ENCODE results near the gene SLC6A12.
"Not testable (repeated sequence)": the region's sequence is repeated elsewhere in the genome, so short reads cannot be mapped to it uniquely, and the experiment has no call there.

The SLC6A12 gene

DNA sequence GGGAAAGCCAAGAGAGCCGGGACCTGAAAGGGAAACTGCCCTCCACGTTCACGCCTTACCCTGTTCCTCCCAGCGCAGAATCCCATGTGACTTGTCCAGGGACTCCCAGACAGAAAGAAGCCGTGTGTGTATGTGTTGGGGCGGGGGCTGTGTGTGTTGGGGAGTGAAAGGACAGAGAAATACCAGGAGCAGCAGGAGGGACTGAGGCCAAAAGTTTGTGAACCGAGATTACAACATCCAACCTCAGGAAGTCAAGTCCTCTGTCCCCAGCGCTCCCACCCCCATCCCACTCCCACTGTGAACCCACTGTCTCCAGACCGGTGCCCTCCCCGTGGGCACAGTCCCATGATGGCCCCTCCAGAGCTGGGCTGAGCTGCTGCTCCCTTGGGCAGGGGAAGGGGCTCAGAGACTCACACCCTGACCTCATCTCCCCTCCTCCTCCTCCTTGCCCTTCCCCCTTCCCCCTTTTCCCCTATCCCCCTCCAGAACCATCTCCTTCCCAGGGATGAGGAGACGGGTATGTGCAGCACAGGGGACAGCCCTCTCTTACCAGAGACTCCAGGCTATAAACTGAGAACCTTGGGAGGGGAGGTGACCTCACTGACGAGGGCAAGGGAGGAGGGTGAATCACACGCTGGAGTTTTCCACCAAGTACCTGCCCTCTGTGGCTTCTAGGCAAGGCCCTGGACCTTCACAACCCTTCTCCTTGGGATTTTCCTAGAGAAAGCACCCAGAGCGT is at the start of gene SLC6A12:
TSS of gene SLC6A12 (minus strand) at position 155 of the 739 bp plus-strand sequence. CDS start 4,171 bp downstream, outside the sequence.
- DNase-seq (ENCODE audit: low read depth) = no peak

DNA sequence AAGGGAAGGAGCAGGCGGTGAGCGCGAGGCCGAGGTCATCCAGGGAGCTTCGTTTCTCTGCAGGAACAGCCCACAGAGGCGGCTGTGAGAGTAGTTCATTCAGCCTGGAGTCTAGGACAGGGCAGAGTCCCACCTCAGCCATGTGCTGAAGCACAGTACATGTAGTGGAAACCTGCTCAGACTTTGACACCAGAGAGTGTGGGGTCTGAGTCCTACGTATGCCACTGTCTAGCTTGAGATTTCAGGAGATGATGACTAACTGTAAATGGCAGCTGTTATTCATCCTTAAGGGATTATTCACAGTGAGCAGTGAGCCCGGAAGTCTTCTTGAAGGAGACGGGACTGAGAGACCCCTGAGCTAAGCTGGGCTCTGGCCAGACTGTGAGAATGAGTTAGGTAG is 49.6 kb upstream of the SLC6A12 start:
- DNase-seq (ENCODE audit: low read depth) = no peak

DNA sequence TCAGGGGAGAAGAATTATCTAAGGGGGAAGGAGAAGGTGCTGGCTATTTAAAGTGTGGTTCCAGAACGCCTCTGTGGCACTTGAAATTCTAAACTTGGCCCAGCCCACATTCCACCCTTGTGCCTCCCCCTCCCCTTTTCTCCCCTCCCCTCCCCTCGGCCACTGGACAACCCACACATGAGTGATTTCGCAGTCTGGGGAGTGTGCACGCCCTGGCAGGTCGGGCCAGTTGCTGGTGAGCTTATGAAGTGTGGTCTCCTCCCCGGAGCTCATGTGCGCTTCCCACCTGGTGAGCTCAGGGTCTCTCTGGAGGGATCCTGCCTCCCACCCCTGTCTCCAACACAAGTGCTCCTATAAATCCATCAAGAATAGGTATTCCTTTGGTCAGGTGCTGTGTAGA is 48.9 kb upstream of the SLC6A12 start, which contains the start of gene SLC6A13:
TSS of gene SLC6A13 (minus strand) at position 20 of the 400 bp plus-strand sequence. CDS start 2,784 bp downstream, outside the sequence.
- no peak for DNase-seq (ENCODE audit: low read depth)

DNA sequence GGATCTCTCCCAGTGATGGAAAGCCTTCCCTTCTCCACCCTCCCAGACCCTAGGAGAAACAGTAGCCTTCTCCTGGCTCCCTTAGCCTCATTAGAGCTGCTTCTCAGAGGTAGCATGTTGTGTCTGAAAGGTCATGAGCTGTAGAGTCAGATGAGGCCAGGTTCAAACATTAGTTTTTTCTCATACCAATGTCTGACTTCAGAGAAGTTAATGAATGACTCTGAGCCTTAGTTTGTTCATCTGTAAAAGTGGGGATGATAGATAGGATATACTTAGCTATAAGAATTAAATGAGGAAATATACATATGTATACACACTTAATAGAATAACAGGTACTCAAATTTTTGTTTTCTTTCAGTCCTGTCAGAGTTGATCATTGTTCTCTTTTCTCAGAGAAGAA is 48.2 kb upstream of the SLC6A12 start:
- no peak for DNase-seq (ENCODE audit: low read depth)

DNA sequence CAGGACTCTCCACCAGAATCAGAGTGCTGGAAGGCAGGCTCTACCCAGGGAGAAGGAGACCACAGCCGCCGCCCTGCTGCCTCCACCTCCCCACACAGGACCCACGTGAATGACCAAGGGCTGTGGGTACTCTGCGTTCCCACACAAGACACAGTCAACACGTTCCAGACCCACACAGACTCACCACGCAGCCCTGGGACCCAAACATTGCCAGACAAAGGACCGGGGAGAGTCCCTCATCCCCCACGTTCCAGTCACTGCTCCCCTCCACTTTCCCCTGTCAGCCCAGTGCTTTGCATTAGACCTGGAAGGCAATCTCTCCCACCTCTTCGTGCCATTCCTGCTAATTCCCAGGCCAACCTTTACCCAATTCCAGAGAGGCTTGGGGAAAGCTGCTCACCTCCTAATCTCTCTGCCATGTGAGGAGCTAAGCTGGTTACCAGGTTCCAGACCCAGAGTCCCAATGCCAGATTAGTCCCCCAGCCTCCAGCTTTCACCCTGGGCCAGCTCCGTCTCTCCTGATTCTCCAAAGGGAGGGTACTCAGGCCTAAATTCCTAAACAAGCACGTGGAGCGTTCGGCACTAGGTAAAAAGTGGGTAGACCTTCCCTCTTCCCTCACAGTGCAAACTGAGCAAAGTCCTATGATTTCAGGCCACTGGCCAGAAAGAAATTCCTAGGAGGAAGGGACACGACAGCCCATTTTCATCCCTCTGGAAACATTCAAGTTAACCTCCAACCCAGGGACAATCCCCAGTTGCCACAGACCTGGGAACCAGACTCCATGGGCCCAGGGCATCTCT is 43.8 kb upstream of the SLC6A12 start:
- no peak for DNase-seq (ENCODE audit: low read depth)

DNA sequence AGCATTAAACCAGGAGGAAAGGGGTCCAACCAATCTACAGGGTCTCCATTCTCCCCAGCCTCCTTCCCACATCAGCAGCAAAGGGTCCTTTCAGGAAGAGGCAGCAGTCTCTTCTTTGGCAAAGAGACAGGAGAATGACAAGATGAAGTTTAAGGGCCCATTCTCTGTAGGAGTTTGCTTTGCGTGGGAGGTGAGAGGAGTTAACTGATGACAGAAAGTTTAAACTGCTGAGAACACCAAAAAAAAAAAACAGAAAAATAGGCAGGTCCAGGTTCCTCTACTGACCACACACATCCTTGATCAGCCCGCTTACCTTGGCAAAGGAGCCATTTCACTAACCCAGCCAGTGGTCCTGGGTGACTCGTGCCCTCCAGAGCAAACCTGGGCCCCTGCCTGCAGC is 43.0 kb upstream of the SLC6A12 start:
- DNase-seq (ENCODE audit: low read depth) = no peak

DNA sequence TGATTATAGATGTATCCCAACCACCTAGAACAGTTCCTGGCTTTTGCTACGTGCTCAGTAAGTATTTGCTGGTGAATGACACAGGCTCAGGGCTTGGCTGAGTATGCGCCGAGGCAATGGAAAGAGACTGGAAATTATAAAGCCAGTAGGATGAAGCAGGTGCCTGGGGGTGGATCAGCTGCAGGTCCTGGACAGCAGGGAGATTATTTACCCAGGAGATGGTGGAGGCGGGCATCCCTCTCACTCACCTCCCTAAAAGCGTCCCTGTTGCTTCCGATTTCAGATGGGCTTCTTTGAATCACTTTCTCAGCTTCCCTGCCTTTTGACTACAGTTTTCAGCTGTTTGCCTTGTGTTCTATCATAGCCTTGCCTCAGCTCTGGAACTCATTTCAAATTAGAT is 42.3 kb upstream of the SLC6A12 start:
- DNase-seq (ENCODE audit: low read depth) = no peak

DNA sequence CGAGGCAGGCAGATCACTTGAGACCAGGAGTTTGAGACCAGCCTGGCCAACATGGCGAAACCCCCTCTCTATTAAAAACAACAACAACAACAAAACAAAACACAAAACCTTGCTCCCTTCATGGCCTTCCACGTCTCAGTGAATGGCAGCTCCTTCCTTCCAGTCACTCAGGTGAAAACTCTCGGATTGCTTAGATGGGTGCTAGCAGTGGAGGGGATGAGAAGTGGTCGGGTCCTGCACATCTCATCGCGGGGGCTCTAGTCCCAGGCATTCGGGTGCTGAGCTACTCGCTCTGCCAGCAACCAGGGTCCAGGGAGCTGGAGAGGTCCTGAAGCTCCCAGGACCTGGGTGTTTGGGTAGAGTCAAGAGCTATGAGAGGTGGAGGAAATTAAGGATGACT is 41.0 kb upstream of the SLC6A12 start:
- DNase-seq (ENCODE audit: low read depth) = no peak

DNA sequence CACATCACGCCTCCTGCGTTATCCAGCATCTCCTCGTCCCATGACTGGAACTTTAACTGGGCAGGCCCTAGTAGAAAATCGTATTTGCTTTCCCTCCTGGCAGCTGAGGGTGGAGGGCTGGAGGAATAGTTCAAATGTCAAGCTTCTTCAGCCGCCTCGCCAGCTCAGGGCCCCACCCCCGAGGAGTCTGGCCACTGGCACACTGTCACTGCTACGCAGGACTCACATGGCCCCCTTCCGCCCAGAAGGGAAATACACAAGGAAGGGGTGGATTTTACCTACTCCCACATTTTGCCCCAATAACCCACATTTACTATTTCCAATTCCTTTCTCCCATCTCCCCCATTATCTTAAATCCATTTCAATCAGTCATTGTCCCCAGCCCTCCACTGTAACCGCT is 40.1 kb upstream of the SLC6A12 start:
- no peak for DNase-seq (ENCODE audit: low read depth)

DNA sequence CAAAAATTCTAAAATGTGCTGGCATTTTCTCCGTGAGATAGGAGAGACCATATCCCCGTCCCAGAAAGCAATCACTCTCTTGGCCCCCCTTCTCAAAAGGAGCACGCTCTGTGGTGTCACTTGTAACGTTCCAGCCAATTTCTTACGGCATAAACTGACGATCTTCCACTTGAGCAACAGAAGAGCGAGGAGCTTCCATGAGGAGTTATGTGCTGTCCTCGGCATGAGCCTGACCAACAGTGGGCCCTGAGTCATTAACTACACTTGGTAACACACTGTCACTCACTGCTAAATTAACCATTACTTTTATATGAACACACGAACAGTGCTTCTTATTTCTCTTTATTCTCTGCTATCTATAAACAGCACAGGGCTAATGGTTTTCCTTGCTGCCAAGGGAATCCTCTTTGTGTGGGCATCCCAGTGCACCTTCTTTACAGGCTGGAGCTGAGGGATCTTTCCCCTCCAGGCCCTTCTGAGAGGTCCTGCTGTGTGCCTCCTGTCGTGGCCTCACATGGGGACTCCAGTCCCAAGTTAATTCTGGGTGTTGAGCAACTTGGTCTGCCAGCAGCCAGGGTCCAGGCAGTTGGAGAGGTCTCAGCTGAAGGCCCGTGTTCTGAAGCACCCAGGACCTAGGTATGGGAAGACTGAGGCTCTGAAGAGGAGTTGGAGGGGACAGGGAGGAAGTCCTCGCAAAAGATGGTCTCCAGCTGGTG is 39.3 kb upstream of the SLC6A12 start:
- DNase-seq (ENCODE audit: low read depth) = no peak

DNA sequence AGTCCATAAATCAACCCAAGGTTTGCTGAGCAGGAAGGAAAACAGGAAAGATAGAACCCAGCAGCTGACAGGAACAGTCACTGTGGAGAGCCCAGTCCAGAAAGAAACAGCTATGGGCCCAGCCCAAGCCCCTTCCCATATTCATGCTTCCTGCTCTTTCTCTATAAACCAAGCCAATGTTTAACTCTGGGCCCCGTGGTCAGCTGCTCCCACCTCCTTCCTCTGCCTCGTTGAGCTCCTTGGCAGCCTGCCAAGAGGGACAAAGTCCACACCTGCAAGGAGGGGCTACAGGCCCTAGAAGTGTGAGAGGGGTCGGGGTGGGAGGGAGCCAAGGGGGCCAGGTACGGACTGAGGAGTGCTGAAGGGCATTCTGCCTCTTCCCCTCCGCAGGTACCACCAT is 38.7 kb upstream of the SLC6A12 start:
- DNase-seq (ENCODE audit: low read depth) = no peak

DNA sequence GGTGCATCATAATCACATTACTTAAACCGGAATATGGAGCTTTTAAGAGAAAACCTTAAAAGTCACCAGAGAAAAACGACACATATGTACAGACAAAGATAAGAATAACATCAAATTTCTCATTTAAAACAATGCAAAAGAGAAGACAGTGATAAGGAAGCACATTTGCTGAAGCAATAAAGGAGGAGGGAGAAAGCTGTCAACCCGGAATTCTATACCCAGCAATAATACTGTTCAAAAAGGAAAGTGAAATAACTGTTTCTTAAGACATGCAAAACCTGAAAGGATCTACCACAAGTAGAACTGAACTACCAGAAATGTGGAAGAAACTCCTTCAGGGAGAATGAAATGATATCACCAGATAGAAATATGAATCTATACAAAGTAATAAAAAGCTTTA is 33.3 kb upstream of the SLC6A12 start:
- DNase-seq (ENCODE audit: low read depth) = no peak

DNA sequence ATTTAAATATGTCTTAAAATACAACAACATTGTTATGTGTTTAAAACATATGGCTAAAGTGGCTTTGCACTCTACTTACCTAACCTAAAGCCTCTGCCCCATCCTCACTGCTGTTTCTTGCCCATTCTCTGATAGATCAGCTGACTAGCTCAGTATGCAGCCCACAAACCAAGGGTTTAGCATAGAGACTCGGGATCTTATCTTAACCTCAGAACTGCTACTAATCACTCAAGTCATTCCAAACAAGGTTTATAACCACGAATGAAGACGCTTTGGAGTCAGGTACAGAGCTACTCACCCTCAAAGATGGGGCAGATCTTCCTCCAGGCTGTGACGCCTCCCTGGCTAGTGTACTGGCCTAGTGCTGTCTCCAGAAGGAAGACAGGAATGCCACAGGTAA is 29.4 kb upstream of the SLC6A12 start:
- DNase-seq (ENCODE audit: low read depth) = no peak

DNA sequence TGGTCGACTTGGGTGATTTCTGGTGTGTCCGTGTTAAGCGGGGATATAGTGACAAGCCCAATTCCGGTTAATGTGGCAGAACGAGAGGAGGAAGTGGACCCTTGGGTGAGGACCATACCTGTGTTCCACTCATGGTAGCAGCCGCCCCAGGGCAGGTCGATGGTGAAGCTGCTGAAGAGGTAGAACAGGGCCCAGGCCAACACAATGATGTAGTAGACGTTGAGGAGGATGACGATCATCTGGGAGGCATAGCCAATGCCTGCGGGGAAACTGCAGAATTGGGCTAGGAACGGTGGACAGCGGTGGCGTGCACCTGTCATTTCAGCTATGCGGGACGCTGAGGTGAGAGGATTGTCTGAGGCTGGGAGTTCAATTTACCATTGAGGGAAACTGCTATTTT is 28.5 kb upstream of the SLC6A12 start:
- DNase-seq (ENCODE audit: low read depth) = no peak

DNA sequence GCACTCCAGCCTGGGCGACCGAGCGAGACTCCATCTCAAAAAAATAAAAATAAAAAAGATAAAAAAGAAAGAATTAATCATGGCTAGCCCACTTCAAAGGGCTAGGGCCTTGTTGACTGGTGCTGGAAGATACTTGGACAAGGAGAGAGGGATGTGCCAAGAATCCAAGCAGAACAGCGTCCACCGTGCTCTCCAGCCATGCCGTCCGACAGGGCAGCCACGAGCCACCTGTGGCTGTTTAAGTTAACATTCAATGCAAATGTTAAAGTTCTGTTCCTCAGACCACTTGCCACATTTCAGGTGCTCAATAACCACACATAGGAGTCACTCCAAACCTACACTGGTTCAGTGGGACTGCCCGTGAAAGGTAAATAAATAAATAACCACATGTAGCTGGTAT is 27.3 kb upstream of the SLC6A12 start:
- no peak for DNase-seq (ENCODE audit: low read depth)

DNA sequence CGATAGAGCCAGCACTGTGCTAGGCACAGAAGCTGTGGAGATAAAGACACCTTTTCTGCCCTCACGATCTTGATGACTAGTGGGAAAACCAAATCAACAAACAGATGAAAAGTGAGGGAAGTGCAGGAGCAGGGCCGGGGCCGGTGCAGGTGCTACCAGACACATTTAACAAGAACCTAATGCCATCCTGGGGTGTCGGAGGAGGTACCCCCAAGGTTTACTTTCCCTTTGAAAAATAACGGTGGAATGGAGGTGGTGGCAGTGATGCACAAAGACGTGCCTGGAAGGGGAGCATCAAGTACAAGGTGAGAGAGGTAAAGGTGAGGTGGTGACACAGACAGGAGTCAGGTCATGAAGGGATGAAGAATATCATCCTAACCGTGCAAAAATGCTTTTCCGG is 26.6 kb upstream of the SLC6A12 start:
- no peak for DNase-seq (ENCODE audit: low read depth)

DNA sequence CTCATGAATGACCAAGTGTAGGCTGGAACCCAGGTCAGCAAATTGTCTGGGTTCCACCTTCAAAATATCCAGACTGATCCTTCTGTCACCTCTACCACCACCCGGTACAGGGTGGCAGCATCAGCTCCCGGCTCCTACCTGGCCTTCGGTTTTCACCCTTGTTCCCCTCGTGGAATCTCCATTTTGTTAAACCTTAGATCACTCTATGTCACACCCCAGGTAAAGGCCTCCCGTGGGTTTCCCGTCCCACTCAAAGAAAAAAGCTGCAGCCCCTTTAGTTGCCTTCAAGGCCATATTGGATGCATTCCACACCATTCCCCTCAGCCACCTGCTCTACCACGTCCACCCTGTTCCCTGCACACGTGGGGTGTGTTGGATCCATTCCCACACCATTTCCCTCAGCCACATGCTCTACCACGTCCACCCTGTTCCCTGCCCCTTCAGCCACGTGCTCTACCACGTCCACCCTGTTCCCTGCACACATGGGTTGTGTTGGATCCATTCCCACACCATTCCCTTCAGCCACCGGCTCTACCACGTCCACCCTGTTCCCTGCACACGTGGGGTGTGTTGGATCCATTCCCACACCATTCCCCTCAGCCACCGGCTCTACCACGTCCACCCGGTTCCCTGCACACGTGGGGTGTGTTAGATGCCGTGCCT is 24.9 kb upstream of the SLC6A12 start:
- DNase-seq (ENCODE audit: low read depth) = no peak

DNA sequence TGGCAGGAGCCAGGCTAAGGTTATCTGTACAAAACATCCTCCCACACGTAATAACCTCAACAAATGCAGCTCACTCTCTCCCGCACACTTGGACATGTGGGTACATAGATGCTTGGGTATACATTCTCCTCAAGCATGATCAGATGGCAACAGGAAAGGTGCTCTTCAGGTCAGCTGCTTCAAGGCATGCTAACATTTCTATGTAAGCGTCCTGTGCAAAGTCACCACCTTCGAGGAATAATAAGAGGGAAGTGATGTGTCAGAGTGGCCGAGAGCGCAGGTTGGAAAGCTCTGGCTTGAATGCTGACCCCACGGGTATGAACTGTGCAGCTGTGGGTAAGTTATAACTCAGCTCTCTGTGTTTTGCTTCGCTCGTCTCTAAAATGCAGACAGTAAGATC is 24.2 kb upstream of the SLC6A12 start:
- DNase-seq (ENCODE audit: low read depth) = no peak

DNA sequence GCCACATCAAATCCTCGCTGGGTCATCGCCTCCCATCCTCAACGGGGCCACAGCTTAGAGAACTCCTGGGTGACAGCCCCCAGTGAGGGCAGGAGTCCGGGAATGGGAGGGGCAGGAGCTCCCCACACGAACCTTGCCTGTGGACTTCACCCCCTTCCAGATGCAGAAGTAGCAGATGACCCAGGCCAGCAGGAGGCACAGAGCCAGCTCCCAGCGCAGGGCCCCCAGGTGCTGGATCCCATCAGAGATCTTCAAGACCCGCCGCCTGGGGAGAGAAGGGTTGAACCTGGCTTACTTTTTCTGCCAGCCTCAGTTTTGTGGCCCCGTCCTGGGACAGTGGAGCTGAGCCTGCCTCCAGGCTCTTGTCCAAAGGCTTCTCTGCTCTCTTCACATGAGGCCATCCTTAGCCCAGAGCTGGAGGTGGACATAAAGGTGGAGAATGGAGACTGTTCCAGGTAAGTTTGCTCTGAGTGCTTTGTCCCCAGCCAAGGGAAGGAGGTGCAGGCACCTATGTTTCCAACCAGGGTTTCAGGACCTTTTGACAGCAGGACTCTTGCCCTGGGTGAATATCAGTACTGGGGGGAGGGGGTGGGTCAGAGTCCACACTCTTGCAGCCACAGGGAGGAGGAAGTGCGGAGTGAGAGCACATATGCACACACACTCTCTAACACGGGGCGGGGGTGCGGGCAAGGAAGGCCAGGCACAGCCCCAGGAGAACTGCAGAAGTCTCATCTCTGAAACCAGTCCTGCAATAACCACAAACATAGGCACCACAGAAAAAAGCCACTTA is 23.3 kb upstream of the SLC6A12 start:
- DNase-seq (ENCODE audit: low read depth) = no peak

DNA sequence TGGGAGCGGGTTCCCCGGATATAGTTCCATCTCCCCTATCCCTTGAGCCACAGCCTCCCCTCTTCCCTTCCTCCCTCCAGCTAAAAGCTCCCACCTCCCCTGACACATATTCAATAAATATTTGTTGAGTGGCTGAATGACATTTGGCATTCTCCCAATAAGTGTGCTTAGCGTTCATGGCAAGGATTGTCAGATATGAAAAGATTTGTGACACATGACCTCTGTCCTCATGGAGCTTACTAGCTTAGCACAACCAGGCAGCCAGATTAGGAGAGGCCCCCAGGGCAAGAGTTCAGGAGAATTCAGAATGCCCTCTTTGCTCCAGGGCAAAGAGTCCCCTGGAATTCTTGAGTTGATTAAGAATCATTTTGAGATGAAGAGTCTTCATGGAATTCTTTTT is 22.5 kb upstream of the SLC6A12 start:
- DNase-seq (ENCODE audit: low read depth) = no peak

DNA sequence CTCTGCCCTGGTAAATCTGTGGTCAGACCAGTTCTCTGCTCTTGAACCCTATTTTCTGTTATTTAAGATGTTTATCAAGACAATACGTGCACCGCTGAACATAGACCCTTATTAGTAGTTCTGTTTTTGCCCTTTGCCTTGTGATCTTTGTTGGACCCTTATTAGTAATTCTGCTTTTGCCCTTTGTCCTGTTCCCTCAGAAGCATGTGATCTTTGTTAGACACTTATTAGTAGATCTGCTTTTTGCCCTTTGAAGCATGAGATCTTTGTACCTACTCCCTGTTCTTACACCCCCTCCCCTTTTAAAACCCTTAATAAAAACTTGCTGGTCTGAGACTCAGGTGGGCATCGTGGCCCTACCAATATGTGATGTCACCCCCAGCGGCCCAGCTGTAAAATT is 22.0 kb upstream of the SLC6A12 start:
- DNase-seq (ENCODE audit: low read depth) = not testable (repeated sequence)
